Heart right ventricle (tissue), 16 donors: ENCODE measurements around the gene KCNJ16. TPM values are rescaled to one million over a fixed set of nuclear protein-coding genes. Genes with fewer than 3 reads are reported as not detected.

ENCODE experiments used
- ATAC-seq, 8 donors: fragments of 200-7000 bp; cut with Tn5 transposase; one replicate each; pipeline ENCODE4 v1.9.1; 2020; ENCODE audit warnings: mild to moderate bottlenecking in 8 of 8, moderate library complexity in 8 of 8, moderate number of reproducible peaks in 1 of 8
- DNase-seq, 2 donors: peaks; one replicate each; pipeline ENCODE4 v3.0.0-alpha.2; 2020
- H3K27ac ChIP-seq, 10 donors: fragments of 200-600 bp; sonication (generic) in 2 of 10; one replicate each; pipeline versions ENCODE4 v1.5.0 to v1.8.0; 2020 to 2022; ENCODE audit warnings: mild to moderate bottlenecking in 3 of 10
- H3K27me3 ChIP-seq, 7 donors: fragments of 200-600 bp; one replicate each; pipeline ENCODE4 v1.8.0; 2021 to 2022; ENCODE audit warnings: mild to moderate bottlenecking in 2 of 7
- H3K36me3 ChIP-seq, 9 donors: fragments of 200-600 bp; sonication (generic) in 1 of 9; one replicate each; pipeline versions ENCODE4 v1.5.0 to v1.8.0; 2020 to 2022; ENCODE audit warnings: mild to moderate bottlenecking in 2 of 9
- H3K4me1 ChIP-seq, 9 donors: fragments of 200-600 bp; sonication (generic) in 1 of 9; one replicate each; pipeline versions ENCODE4 v1.5.0 to v1.8.0; 2020 to 2022; ENCODE audit warnings: mild to moderate bottlenecking in 4 of 9
- H3K4me3 ChIP-seq, 10 donors: fragments of 200-600 bp; sonication (generic) in 2 of 10; one replicate each; pipeline versions ENCODE4 v1.5.0 to v1.8.0; 2020 to 2022; ENCODE audit warnings: mild to moderate bottlenecking in 7 of 10, moderate library complexity in 2 of 10
- H3K9me3 ChIP-seq, 11 donors: fragments of 200-600 bp in 10 of 11; sonication (generic) in 2 of 11; one replicate each; pipeline versions ENCODE4 v1.5.0 to v1.8.0; 2013 to 2022; ENCODE audit warnings: mild to moderate bottlenecking in 2 of 11, control low read depth in 1 of 11, moderate library complexity in 1 of 11
- WGBS, 2 donors: extraction: QIAGEN DNeasy Blood & Tissue Kit; methylation state at CpG; one replicate each; pipeline ENCODE4 v1.1.7; 2013; ENCODE audit warnings: inconsistent platforms in 1 of 2; 5-methylcytosine and 5-hydroxymethylcytosine counted together
- intact Hi-C, 10 donors: fragments of 100-400 bp; cut with DNase I; formaldehyde crosslinking; loops; one replicate each; pipeline versions ENCODE4 v1.11.1 to v1.14.2; 2022
- polyA plus RNA-seq, 2 donors: library from polyadenylated mRNA; stranded (reverse); fragments of 200-250 nt; gene quantifications; one replicate each; pipeline ENCODE4 v1.2.3, GENCODE V29; 2013
- total RNA-seq, 10 donors: library from RNA; stranded (reverse); fragmentation: NEBNext Ultra II Directional in 3 of 10; extraction: Animal tissue kit (Norgen Biotek cat#: 25700) in 3 of 10; gene quantifications; one replicate each; pipeline versions ENCODE4 v1.2.1 to v1.2.4, GENCODE V29; 2021 to 2023
- TF ChIP-seq, protein P1 (sequence below), 9 donors: fragments of 200-600 bp; sonication (generic) in 2 of 9; IDR thresholded peaks; one replicate each; pipeline versions ENCODE4 v1.5.0 to v1.8.0; 2021 to 2022; ENCODE audit warnings: antibody characterized with exemption in 9 of 9, mild to moderate bottlenecking in 5 of 9, moderate library complexity in 1 of 9
- donor health status: Arrhythmogenic right ventricular cardiomyopathy.
- donor health status: ischemic (EF 13 %, LVEDD 7.1; RV severe dilation, severe dysfunction).
- donor health status: healthy with polysubstance abuse.
- donor health status: DM: no; HTN: yes; CAD: no.
- donor health status: DM: no; HTN: no; CAD: no.
- donor health status: ischemic (EF 25% LVEDD 6.9; RV normal size, moderate dysfunction).
- donor health status: ischemic (EF 25% LVEDD 5.7; RV mildly dilated, moderate dysfunction).
- donor health status: healthy.
- donor health status: DM: yes; HTN: yes; CAD: no.
- donor health status: Ischemic cardiomyopathy.
- donor health status: ischemic (EF 35%, LVEDD 5.7; RV mildly dilated, moderate dysfunction).
- donor health status: nonischemic (EF 11% LVEDD 7.7; RV severe dilation, severe dysfunction).
- donor health status: DM: yes; HTN: yes; CAD: no.
- donor health status: PGD.
- donor health status: ischemic (EF 29% LVEDD 5.4; RV normal size, mild dysfunction).
- donor health status: nonischemic (EF 23%, LVEDD 6.1; RV moderate dilation, normal function).

Gene KCNJ16
- total and polyA plus RNA-seq, 12 donors = 0.09 to 0.24 (median 0.14) TPM; not detected in 8

DNA sequence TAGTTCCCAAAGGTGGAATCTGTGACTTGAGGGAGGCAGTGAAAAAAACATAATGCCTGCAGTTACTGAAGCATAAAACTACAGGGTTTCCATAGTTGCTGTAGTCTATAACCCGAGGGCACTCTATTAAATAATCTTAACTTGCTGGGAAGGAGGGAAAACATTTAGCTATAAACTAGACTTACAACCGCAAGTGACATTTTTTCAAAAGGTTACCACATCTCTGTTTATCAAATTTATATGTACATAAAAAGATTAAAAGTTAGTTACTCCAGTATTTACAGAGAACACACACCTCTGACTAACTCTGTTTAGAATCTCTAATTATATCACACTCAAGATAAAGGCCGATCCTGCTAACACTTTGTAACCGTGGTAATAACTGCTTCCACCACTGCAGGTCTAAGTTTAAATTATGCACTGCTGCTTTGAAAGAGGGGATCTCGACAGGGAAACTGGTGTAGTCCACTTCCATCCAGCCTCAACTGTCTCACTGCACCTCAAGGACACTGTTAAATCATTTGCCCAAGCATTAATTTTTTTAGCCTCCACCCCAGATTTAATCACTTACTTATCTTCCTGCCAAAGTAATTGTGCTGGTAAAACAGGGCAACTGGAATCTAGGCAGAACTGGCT, 14.6 kb downstream of the KCNJ16 start:
- Histone ChIP-seq H3K9me3 (no peaks in the 10 kb centered on the region), H3K36me3 (no peaks in the 10 kb centered on the region), H3K27me3 (no peaks in the 10 kb centered on the region), H3K4me1 (no peaks in the 10 kb centered on the region), H3K4me3 (no peak overlapping the region), H3K27ac (no peak overlapping the region)
- ATAC-seq = no peak
- 55 to 56% methylated on average over 5 of the region's 5 CpGs for WGBS, 2 donors
- intact Hi-C loops = no loop called here
- TF ChIP-seq, protein P1, sequence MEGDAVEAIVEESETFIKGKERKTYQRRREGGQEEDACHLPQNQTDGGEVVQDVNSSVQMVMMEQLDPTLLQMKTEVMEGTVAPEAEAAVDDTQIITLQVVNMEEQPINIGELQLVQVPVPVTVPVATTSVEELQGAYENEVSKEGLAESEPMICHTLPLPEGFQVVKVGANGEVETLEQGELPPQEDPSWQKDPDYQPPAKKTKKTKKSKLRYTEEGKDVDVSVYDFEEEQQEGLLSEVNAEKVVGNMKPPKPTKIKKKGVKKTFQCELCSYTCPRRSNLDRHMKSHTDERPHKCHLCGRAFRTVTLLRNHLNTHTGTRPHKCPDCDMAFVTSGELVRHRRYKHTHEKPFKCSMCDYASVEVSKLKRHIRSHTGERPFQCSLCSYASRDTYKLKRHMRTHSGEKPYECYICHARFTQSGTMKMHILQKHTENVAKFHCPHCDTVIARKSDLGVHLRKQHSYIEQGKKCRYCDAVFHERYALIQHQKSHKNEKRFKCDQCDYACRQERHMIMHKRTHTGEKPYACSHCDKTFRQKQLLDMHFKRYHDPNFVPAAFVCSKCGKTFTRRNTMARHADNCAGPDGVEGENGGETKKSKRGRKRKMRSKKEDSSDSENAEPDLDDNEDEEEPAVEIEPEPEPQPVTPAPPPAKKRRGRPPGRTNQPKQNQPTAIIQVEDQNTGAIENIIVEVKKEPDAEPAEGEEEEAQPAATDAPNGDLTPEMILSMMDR (IDR thresholded peaks at IDR 0.05) = no peak
- no peak for DNase-seq

DNA sequence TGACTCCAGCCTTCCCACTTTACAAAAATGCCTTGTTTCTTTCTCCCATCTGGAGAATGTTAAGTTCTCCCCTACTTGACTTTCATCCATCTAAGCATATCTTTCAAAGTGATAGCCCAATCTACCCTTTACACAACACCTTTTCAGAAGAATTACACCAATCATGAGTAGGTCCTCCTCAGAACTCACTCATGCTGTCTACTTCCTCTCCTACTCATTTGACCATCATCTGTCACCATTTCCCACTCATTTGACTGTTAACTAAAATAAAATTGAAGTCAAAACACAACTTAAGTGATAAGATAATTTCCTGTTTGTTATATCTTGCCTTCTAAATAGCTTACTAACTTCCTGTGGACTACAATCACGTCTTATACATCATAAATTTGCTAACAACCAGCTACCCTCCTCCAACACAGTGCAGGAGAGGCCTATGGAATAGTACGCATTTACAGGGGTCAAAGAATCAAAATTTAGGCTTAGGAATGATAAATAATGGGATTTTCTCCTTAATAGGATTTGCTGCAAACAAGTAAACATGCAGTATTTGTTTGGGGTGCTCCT, 16.1 kb downstream of the KCNJ16 start:
- no peaks in the 10 kb centered on the region for H3K27me3 ChIP-seq
- no peaks in the 10 kb centered on the region for H3K9me3 ChIP-seq
- no peak for DNase-seq
- H3K27ac ChIP-seq = no peak overlapping the region
- no peaks in the 10 kb centered on the region for H3K36me3 ChIP-seq
- no peak for ATAC-seq
- no peak overlapping the region for H3K4me3 ChIP-seq
- intact Hi-C loops = no loop called here
- H3K4me1 ChIP-seq = no peaks in the 10 kb centered on the region
- TF ChIP-seq, protein P1 (IDR thresholded peaks at IDR 0.05) = no peak
- WGBS, 2 donors = 76 to 78% methylated on average over 2 of the region's 2 CpGs

DNA sequence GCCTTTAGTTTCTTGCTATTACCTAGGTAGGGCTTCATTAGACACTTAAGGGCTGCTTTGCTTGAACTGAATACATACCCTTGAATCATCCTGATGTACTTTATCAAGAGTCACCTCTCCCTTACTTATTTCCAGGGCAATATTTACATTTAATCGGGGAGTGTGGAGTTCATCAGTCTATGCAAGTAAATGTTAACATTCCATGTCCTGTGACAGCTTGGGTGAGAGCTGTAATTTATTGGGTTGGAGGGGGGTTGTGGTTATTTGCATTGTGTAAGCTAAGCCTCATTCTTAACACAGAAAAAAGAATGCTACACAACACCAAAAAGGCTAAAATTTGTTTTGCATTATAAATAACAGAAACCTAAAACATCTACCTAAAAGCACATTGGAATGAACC, 16.7 kb downstream of the KCNJ16 start:
- WGBS, 2 donors = 49 to 78% methylated on average over 1 of the region's 1 CpG
- Histone ChIP-seq H3K4me3 (no peak overlapping the region), H3K27ac (no peak overlapping the region), H3K4me1 (no peaks in the 10 kb centered on the region), H3K9me3 (no peaks in the 10 kb centered on the region), H3K27me3 (no peaks in the 10 kb centered on the region), H3K36me3 (no peaks in the 10 kb centered on the region)
- intact Hi-C loops = no loop called here
- TF ChIP-seq, protein P1 (IDR thresholded peaks at IDR 0.05) = no peak
- ATAC-seq (no peak), DNase-seq (no peak)

DNA sequence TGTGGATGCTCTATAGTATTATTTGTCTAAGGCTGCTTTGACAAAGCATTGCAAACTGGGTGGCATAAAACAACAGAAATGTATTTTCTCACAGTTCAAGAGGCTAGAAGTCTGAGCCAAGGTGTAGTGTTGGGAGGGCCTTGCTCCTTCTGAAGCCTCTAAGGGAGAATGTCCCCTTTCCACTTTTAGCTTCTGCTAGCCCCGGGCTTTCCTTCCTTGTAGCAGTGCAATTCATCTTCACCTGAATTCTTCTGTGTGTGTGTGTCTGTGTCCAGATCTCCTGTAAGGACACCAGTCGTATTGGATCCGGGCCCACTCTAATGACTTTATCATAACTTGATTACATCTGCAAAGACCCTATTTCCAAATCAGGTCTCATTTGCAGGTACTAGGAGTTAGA, 18.1 kb downstream of the KCNJ16 start:
- TF ChIP-seq, protein P1 (IDR thresholded peaks at IDR 0.05) = no peak
- no peak for ATAC-seq
- intact Hi-C loops = no loop called here
- H3K4me3 ChIP-seq = no peak overlapping the region
- WGBS, 2 donors = 90 to 94% methylated on average over 3 of the region's 3 CpGs
- no peaks in the 10 kb centered on the region for H3K27me3 ChIP-seq
- H3K4me1 ChIP-seq = no peaks in the 10 kb centered on the region
- no peaks in the 10 kb centered on the region for H3K36me3 ChIP-seq
- H3K9me3 ChIP-seq = no peaks in the 10 kb centered on the region
- no peak for DNase-seq
- H3K27ac ChIP-seq = no peak overlapping the region
